GM12875 (cell line): ENCODE data around the gene PHETA1.

Source experiments
- H3K4me3 ChIP-seq: one replicate; pipeline ENCODE4 v1.5.1; 2011; ENCODE audit warnings: low read depth, low read length, control low read depth
- TF ChIP-seq, protein P1 (sequence below): IDR thresholded peaks from 2 replicates; pipeline ENCODE4 v1.5.1; 2011; ENCODE audit warnings: low read depth, mild to moderate bottlenecking, control low read depth, inconsistent platforms, low read length, moderate library complexity, borderline replicate concordance; ENCODE audit not compliant: insufficient read depth

Gene PHETA1

DNA sequence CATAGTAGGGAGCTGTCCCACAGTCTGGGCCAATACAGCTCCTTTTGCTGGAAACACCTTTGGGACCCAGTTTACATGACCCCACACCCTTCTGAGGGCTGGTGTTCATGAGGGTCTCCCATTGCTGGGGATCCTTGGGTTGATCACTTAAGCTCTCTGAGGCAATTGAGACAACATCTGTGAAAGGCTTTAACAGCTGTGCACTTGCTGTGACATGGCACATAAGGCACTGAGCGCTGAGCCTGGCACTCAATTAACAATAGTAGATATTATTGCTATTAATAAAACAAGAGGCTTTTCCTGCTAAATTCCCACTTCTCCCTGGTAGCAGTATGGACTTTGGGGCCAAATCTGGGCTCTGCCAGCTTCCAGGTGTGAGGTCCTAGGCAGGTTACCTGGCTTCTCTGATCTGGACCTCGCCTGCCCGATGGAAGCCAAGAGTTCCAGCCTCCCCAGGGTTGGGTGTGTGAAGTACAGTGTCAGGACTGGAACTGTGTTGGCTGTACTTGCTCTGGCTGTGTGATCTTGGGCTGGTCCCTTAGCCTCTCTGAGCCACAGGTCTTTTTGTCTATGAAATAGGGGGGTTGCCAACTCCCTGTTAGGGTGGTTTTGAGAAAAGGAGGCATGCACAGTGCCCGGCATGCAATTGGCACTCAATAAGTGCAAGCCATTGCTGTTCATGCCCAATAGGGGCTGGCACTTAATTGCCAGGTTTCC lies 39.9 kb upstream of the PHETA1 start:
- TF ChIP-seq, protein P1, sequence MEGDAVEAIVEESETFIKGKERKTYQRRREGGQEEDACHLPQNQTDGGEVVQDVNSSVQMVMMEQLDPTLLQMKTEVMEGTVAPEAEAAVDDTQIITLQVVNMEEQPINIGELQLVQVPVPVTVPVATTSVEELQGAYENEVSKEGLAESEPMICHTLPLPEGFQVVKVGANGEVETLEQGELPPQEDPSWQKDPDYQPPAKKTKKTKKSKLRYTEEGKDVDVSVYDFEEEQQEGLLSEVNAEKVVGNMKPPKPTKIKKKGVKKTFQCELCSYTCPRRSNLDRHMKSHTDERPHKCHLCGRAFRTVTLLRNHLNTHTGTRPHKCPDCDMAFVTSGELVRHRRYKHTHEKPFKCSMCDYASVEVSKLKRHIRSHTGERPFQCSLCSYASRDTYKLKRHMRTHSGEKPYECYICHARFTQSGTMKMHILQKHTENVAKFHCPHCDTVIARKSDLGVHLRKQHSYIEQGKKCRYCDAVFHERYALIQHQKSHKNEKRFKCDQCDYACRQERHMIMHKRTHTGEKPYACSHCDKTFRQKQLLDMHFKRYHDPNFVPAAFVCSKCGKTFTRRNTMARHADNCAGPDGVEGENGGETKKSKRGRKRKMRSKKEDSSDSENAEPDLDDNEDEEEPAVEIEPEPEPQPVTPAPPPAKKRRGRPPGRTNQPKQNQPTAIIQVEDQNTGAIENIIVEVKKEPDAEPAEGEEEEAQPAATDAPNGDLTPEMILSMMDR = no peak
- H3K4me3 ChIP-seq = peak overlapping the region; percentile 95

DNA sequence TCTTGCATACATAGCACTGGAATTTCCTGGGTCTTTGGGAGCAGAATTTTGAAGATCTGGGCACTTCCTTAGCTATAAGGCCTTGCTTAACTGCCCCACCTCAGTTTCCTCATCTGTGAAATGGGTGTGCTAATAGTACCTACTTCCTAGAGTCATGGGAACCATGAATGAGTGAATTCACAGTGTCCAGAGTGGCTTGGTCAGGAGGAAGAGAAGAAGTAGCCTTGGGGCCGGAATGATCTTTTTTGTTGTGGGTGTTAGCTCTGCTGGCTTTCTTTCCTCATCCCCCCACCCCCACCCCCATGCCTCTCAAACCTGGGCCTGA lies 39.2 kb upstream of the PHETA1 start:
- H3K4me3 ChIP-seq = peak overlapping the region; percentile 95
- TF ChIP-seq, protein P1 = no peak

DNA sequence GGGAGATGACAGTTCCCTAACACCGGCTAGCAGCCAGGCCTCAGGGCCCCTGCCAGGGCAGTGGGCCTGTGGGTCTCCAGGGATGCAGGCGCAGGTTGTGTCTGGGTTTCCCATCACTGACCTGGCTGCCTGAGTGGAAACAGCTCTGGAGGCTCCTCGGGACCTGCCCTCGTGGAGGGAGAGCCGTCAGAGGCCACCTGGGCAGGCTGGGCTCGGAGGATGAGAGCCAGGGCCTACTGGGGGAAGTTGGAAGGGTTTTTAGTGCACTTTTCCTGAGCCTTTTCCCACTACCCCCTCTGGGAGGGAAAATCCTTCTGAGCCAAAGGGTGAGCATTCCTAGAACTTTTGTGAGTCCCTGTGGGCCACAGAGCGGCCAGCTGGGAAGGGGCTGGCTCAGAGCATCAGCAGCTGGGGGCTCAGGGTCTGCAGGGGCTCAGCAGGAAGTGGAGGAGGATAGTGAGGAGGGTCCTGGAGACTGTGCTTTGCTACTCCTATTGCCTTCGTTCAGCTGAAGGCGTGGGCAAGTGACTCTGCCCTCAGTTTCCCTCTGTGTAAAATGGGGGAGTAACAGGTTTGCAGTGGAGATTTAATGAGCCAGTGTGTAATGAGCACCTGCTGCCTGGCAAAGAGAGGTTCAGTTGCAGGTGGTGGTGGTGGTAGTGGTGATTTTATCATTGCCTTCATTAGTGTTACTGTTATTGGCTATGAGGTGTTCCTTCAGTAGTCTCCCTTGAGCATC lies 38.7 kb upstream of the PHETA1 start:
- H3K4me3 ChIP-seq = peak overlapping the region; percentile 95
- TF ChIP-seq, protein P1 = no peak

DNA sequence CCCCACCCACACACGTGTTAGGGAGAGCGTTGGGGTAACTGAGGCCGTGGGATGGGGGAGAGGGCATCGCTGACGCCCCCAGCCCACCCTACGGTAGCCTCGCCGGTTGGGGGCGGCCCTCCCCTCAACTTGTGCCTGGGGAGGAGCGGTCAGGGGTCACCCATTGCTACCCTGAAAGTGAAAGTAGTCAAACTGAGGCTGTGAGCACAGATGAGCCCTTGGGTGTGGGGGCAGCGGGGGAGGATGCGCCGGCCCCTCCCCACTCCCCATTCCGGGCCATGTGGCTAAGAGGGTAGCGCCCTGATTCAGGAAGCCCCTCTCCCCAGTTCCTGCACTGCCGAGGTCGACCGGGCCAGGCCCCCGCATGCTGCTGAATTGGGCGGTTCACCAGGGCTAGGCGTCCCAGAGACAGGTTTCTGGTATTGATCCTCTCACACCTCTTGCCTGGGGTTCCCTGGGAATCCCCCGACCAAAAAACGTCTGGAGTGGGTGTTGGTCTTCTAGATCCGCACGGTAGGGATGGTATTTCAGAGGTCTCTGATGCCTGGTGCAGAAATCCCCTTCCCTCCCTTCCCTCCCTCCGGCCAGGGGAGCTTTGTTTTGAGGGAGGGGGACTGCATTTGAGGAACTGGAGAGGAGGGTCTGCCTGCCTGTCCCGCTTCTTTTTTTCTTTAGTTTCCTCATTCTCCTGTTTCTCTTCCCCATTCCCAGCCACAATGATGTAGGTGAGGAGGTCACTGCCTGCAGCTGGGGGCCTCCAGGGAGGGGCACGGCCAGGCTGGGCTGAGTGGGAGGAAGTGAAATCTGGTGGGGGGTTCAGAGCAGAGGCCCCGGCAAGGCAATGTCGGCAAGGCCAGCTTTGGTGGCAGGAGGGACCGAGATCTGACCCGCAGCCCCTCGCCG lies 37.8 kb upstream of the PHETA1 start:
- peak overlapping the region; percentile 95 for H3K4me3 ChIP-seq
- TF ChIP-seq, protein P1 = no peak

DNA sequence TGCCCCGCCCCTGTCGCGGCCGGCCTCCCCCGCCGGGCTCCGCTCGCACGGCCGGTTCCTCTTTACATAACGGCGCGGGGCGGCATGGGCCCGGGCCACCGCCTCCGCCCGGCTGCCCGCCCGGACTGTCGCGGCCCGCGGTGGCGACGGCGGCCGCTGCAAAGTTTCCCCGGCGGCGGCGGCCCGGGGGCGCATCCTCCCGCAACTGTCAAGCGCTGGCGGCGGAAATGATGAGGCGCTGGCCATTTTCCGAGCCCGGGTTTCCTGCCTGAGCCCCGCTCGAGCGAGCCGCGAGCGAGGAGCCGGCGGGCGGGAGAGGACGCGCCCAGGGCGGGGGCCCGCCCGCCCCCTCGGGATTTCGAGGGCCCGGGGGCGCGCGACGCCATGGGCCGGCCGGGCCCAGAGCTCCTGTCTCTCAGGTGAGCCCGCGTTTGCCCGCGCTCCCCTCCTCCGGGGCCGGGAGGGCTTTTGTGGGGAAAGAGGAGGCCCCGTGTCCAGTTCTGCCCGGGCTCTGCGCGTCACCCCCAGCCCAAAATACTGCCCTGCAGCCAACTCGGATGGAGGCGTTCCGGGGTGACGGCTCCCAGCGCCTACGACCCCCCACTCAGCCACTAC lies 37.1 kb upstream of the PHETA1 start, which contains the start of gene SH2B3:
Gene SH2B3 (plus strand): TSS at position 65 of the 615 bp plus-strand sequence. CDS start 12,223 bp downstream, outside the sequence.
- H3K4me3 ChIP-seq = peak within 1 kb of the TSS; percentile 95
- TF ChIP-seq, protein P1 = no peak

DNA sequence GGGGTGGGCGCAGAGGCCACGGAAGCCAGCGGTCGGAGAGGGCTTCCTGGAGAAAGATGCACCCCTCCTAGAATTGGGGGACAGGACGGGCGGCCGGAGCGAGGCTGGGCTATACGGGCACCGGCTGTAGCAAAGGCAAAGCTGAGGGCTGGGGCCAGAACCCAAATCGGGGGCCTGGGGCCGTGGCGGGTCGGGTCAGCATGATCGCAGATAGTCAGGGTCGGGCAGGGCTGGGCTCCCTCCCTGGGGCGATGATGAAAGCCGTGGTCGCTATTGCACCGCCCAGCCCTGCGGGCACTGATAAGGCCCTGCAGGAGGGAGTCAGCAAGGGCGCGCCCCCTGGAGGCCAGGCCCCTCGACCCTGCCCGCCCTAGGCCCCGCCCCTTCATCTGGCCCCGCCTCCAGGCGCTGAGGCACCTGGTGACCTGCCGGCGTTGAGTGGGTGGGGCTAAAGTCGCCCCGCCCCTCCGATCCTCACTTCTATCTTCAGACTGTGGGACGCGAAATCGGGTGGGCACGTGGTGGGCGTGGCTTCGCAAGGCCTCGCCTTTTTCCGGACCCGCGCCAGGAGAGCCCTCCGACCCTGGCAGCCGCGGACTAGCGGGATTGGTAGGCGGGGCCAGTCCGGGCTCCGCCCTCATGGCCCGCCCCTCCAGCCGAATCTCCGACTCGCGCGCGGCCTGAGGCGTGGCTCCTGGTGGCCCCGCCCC lies 36.4 kb upstream of the PHETA1 start:
- TF ChIP-seq, protein P1 = peak; percentile 75
- H3K4me3 ChIP-seq = peak overlapping the region; percentile 95
